HepG2 (cell line): Measurements from ENCODE around the gene DACT2. TPM values are rescaled to one million over a fixed set of nuclear protein-coding genes. Genes with fewer than 3 reads are reported as not detected.

Source experiments
- ARID5B ChIP-seq: IDR thresholded peaks from 2 replicates; pipeline ENCODE4 v1.4.0; 2020; ENCODE audit warnings: mild to moderate bottlenecking, missing genetic modification reagents
- ELF1 ChIP-seq: sonication (generic); formaldehyde crosslinking; IDR thresholded peaks from 2 replicates; pipeline ENCODE4 v1.4.0; 2020; ENCODE audit warnings: missing genetic modification reagents
- MIER3 ChIP-seq: IDR thresholded peaks from 2 replicates; pipeline ENCODE4 v1.6.1; 2016; ENCODE audit warnings: missing compliant biosample characterization, borderline replicate concordance
- MXD1 ChIP-seq: sonication (generic); formaldehyde crosslinking; IDR thresholded peaks from 2 replicates; pipeline ENCODE4 v1.4.0; 2020; ENCODE audit warnings: mild to moderate bottlenecking, missing genetic modification reagents
- NCOA1 ChIP-seq: sonication (generic); formaldehyde crosslinking; IDR thresholded peaks from 2 replicates; pipeline ENCODE4 v1.9.0; 2021; ENCODE audit warnings: missing genetic modification reagents
- NR2F6 ChIP-seq, 2 experiments: IDR thresholded peaks; 2 replicates each; pipeline ENCODE4 v1.6.1; 2016; ENCODE audit warnings: antibody characterized with exemption in 1 of 2, mild to moderate bottlenecking in 1 of 2
- PAXIP1 ChIP-seq: sonication (generic); formaldehyde crosslinking; conservative IDR thresholded peaks from 2 replicates; pipeline ENCODE4 v1.4.0; 2020; ENCODE audit warnings: mild to moderate bottlenecking, missing genetic modification reagents, moderate library complexity
- SOX5 ChIP-seq: IDR thresholded peaks from 2 replicates; pipeline ENCODE4 v1.6.1; 2016; ENCODE audit warnings: borderline replicate concordance
- XRCC5 ChIP-seq: fragments of 200-400 bp; formaldehyde crosslinking; optimal IDR thresholded peaks from 2 replicates; pipeline ENCODE3; 2017; ENCODE audit warnings: mild to moderate bottlenecking, low read length
- ZBTB7B ChIP-seq: sonication (generic); formaldehyde crosslinking; IDR thresholded peaks from 2 replicates; pipeline ENCODE4 v1.4.0; 2020; ENCODE audit warnings: missing genetic modification reagents
- ZNF281 ChIP-seq: sonication (generic); formaldehyde crosslinking; IDR thresholded peaks from 2 replicates; pipeline ENCODE4 v1.4.0; 2020; ENCODE audit warnings: missing genetic modification reagents, borderline replicate concordance
- ZNF362 ChIP-seq: sonication (generic); formaldehyde crosslinking; IDR thresholded peaks from 2 replicates; pipeline ENCODE4 v1.4.0; 2020; ENCODE audit warnings: missing genetic modification reagents, mild to moderate bottlenecking, borderline replicate concordance
- ZNF446 ChIP-seq: sonication (generic); formaldehyde crosslinking; IDR thresholded peaks from 2 replicates; pipeline ENCODE4 v1.5.0; 2020; ENCODE audit warnings: mild to moderate bottlenecking, missing genetic modification reagents
- ZNF501 ChIP-seq: sonication (generic); formaldehyde crosslinking; IDR thresholded peaks from 2 replicates; pipeline ENCODE4 v1.5.1; 2020; ENCODE audit warnings: mild to moderate bottlenecking, moderate library complexity, missing genetic modification reagents
- ZNF564 ChIP-seq: sonication (generic); formaldehyde crosslinking; IDR thresholded peaks from 2 replicates; pipeline ENCODE4 v1.8.1; 2023; ENCODE audit warnings: mild to moderate bottlenecking, missing genetic modification reagents
- polyA plus RNA-seq, 8 experiments: library from polyadenylated mRNA; depleted of rRNA in 3 of 8; stranded (reverse) in 7 of 8; unstranded in 1 of 8; fragments of >200 nt; fragmentation: Illumina TruSeq in 4 of 8; extraction: Trizol in 4 of 8; gene quantifications; 2 replicates each; pipeline versions ENCODE4 v1.2.1 to v1.2.3, GENCODE V29; 2011 to 2016; ENCODE audit warnings: low read depth in 4 of 8, missing spikeins in 1 of 8, mixed read lengths in 1 of 8; ENCODE audit not compliant: insufficient read depth in 1 of 8
- total RNA-seq, 5 experiments: library from RNA; depleted of rRNA; stranded (reverse); fragments of >200 nt; fragmentation: Illumina TruSeq; extraction: Trizol; gene quantifications; 2 replicates each; pipeline ENCODE4 v1.2.3, GENCODE V29; 2016; ENCODE audit warnings: low read depth in 1 of 5

The DACT2 gene
- total and polyA plus RNA-seq, 2 of the 13 experiments (the other 11 are each of a cell fraction or from before 2014, with no cell fraction given): 0.15 TPM; not detected in 1

GRCh38 chr6:168265827-168266815, 53.5 kb downstream of the DACT2 start (continued):
- TF ChIP-seq NR2F6 (IDR thresholded peaks at IDR 0.05) (peak; percentile 58; the same call in 1 of the 2 replicates), NR2F6 (CRISPR knock-in tag; IDR thresholded peaks at IDR 0.05) (peak; percentile 53; the same call in 1 of the 2 replicates), SOX5 (CRISPR knock-in tag) (peak; percentile 28; the same call in 1 of the 2 replicates), MIER3 (CRISPR knock-in tag) (peak; percentile 18; the same call in 1 of the 2 replicates), ELF1 (CRISPR knock-in tag) (no peak), ZNF281 (0 out of 2 replicates have a peak, but pooled peaks have one; percentile 16), ZNF446 (CRISPR knock-in tag) (no peak), MXD1 (no peak), ZNF564 (CRISPR knock-in tag) (no peak), PAXIP1 (CRISPR knock-in tag) (peak; percentile 61), ARID5B (CRISPR knock-in tag) (peak; percentile 55; the same call in 1 of the 2 replicates), NCOA1 (CRISPR knock-in tag) (0 out of 2 replicates have a peak, but pooled peaks have one; percentile 72), XRCC5 (peak; percentile 12), ZBTB7B (peak; percentile 71), ZNF362 (CRISPR knock-in tag) (no peak), ZNF501 (0 out of 2 replicates have a peak, but pooled peaks have one; percentile 5)
